PC-3 (cell line): ENCODE results near the gene SKAP1. TPM values are rescaled to one million over a fixed set of nuclear protein-coding genes. Genes with fewer than 3 reads are reported as not detected.

Experiments used
- ATAC-seq: fragments of 200-7000 bp; cut with Tn5 transposase; 2 replicates; pipeline ENCODE4 v1.9.1; 2020; ENCODE audit warnings: mild to moderate bottlenecking, moderate library complexity
- BruUV-seq: library from RNA; stranded (reverse); fragments of 400-500 nt; replicated peaks from 2 replicates; lab custom pipeline; 2021; lab: Mats Ljungman, UMichigan
- CTCF ChIA-PET: fragments of 300-600 bp; sonication (Branson Sonifier 250); formaldehyde crosslinking; loops from one replicate; lab custom pipeline; 2022; ENCODE audit warnings: antibody characterized with exemption; lab: Charles Lee
- POLR2A ChIA-PET: fragments of 300-600 bp; sonication (Branson Sonifier 250); formaldehyde crosslinking; loops from one replicate; lab custom pipeline; 2022; ENCODE audit warnings: antibody characterized with exemption; ENCODE audit not compliant: unreplicated experiment; lab: Charles Lee
- DNase-seq: peaks from one replicate; pipeline ENCODE4 v3.0.0-alpha.2; 2015
- H2AFZ ChIP-seq: fragments of 300-600 bp; sonication (generic); 2 replicates; pipeline ENCODE4 v1.6.0; 2016; ENCODE audit warnings: antibody characterized with exemption, low read length
- H3F3A ChIP-seq: fragments of 300-600 bp; sonication (generic); one replicate; pipeline ENCODE4 v1.6.0; 2017; ENCODE audit warnings: antibody characterized with exemption, low read length, control low read depth, mild to moderate bottlenecking; ENCODE audit not compliant: unreplicated experiment
- H3K27ac ChIP-seq: fragments of 300-600 bp; sonication (generic); 2 replicates; pipeline ENCODE4 v1.5.1; 2016; ENCODE audit warnings: mild to moderate bottlenecking, low read length
- H3K27me3 ChIP-seq: fragments of 300-600 bp; sonication (generic); 2 replicates; pipeline ENCODE4 v1.6.1; 2016; ENCODE audit warnings: low read length, mixed read lengths
- H3K36me3 ChIP-seq: fragments of 300-600 bp; sonication (generic); 2 replicates; pipeline ENCODE4 v1.6.1; 2016; ENCODE audit warnings: low read depth, mixed run types, low read length, mixed read lengths
- H3K4me1 ChIP-seq: fragments of 300-600 bp; sonication (generic); 2 replicates; pipeline ENCODE4 v1.5.1; 2016; ENCODE audit warnings: low read length; ENCODE audit not compliant: insufficient read depth
- H3K4me2 ChIP-seq: fragments of 300-600 bp; sonication (generic); 2 replicates; pipeline ENCODE4 v1.6.0; 2016; ENCODE audit warnings: low read length
- H3K4me3 ChIP-seq: fragments of 300-600 bp; sonication (generic); 2 replicates; pipeline ENCODE4 v1.5.1; 2016; ENCODE audit warnings: mild to moderate bottlenecking, low read length, mixed read lengths
- H3K79me2 ChIP-seq: fragments of 300-600 bp; sonication (generic); 2 replicates; pipeline ENCODE4 v1.6.1; 2017; ENCODE audit warnings: low read length, mixed read lengths
- H3K9ac ChIP-seq: fragments of 300-600 bp; sonication (generic); 2 replicates; pipeline ENCODE4 v1.6.0; 2016; ENCODE audit warnings: mild to moderate bottlenecking, low read length
- H3K9me2 ChIP-seq: fragments of 300-600 bp; sonication (generic); replicated peaks from 2 replicates; pipeline ENCODE4 v1.6.1; 2016; ENCODE audit warnings: mixed run types, low read length, mixed read lengths
- H3K9me3 ChIP-seq: fragments of 300-600 bp; sonication (generic); 2 replicates; pipeline ENCODE4 v1.6.1; 2016; ENCODE audit warnings: low read length, mixed read lengths
- H4K20me1 ChIP-seq: fragments of 300-600 bp; sonication (generic); 2 replicates; pipeline ENCODE4 v1.6.1; 2016; ENCODE audit warnings: low read length, mixed read lengths
- EZH2 ChIP-seq: fragments of 300-600 bp; sonication (generic); IDR thresholded peaks from one replicate; pipeline ENCODE4 v1.6.1; 2017; ENCODE audit warnings: antibody characterized with exemption, mild to moderate bottlenecking, low read length; ENCODE audit not compliant: unreplicated experiment
- EZH2phosphoT487 ChIP-seq: fragments of 300-600 bp; sonication (generic); IDR thresholded peaks from 2 replicates; pipeline ENCODE4 v1.6.1; 2018; ENCODE audit warnings: mild to moderate bottlenecking, antibody characterized with exemption, low read length, borderline replicate concordance
- intact Hi-C: fragments of 100-400 bp; cut with micrococcal nuclease; formaldehyde crosslinking; loops from 2 replicates; pipeline ENCODE4 v1.9.0; 2023
- total RNA-seq: library from RNA; depleted of rRNA; stranded (reverse); fragments of >200 nt; gene quantifications from 2 replicates; pipeline ENCODE4 v1.2.3, GENCODE V29; 2014
- TF ChIP-seq, protein P1 (sequence below): fragments of 300-600 bp; sonication (generic); conservative IDR thresholded peaks from 2 replicates; pipeline ENCODE4 v1.5.1; 2017; ENCODE audit warnings: antibody characterized with exemption, low read depth, mild to moderate bottlenecking, low read length

Gene SKAP1
- total RNA-seq, 1 experiment from 2014 or later = not detected

DNA sequence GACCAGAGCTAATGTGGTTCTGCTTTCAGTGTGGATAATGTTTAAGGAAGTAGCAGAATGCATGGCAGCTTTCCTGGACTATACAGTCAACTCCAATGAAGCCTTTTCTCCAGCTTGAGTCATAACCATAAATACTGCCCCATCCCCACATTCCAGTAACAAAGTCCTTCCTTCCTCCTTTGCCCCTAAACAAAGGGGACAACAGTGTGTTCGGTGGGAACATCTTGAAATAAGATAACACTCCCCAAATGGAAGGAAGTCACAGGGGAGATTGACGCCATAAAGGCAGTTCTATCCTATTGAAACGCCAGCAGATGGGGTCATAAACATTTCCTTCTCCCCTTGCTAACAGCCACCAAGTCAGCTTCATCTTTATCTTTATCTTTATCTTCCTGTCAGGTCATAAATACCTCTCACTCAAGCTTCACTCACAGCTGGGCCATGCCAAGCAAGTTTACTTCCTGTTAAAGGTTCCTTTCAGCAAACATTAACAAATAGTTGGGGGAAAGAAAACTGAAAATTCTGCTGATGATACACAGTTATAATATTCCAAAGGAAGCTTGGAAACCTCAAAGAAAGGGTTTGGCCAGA, 185.8 kb downstream of the SKAP1 start:
- H3K4me2 ChIP-seq = peak overlapping the region; percentile 69

DNA sequence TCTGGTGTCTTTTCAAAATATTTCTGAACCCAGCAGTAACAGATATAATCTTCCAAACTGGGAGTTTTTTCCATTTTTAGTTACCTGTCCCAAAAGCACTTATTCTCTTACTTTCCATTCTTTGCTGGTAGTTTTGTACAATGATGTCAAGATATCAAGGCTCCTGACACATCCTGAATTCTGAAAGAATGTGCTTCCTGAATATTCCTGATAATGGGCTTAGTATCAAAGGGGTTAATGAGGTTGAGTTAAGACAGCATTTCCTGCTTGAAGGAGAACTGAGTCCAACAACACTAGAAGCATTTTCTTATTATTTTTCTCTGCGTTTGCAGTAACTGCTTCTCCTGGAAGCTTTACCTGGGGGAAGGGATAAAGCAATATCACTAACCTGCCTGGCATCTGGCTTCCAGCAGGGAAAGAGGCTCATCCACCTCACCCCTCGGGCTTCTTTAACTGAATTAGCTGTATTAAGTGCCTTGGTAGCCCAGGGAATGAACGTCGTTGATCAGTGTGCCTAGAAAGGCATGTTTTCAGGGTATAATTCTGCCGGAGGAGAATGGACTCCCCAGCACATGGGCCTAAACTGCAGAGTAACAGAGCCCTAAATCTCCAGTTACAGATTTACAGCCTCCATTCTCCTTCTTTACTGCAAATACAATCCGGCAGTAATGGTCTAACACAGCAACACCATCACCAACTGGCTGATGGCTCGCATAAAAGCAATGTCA, 188.1 kb downstream of the SKAP1 start:
- ChIA-PET CTCF (no interaction called here), POLR2A (interaction anchor here (0.6 kb wide), 1 partner anchor 26 kb away, joined by 5 read pairs; no protein-coding TSS in a partner anchor)
- no peak for ATAC-seq
- Histone ChIP-seq H3K27ac (peak overlapping the region; percentile 89), H2AFZ (no peak overlapping the region), H3K36me3 (no peaks in the 10 kb centered on the region), H3K4me2 (peak overlapping the region; percentile 34), H3K27me3 (no peaks in the 10 kb centered on the region), H4K20me1 (no peaks in the 10 kb centered on the region), H3F3A (peaks cover 24% of the 10 kb centered on the region), H3K4me1 (peaks cover 94% of the 10 kb centered on the region), H3K4me3 (no peak overlapping the region), H3K9ac (peak overlapping the region; percentile 31; the same call in 1 of the 2 replicates), H3K79me2 (no peaks in the 10 kb centered on the region), H3K9me3 (no peaks in the 10 kb centered on the region), H3K9me2 (no peaks in the 10 kb centered on the region)
- BruUV-seq = no TSS peak
- intact Hi-C loops = loop anchor here (10.0 kb wide), 1 partner anchor 217 kb away; no protein-coding TSS in a partner anchor
- no peak for DNase-seq
- no peak for TF ChIP-seq EZH2
- TF ChIP-seq, protein P1, sequence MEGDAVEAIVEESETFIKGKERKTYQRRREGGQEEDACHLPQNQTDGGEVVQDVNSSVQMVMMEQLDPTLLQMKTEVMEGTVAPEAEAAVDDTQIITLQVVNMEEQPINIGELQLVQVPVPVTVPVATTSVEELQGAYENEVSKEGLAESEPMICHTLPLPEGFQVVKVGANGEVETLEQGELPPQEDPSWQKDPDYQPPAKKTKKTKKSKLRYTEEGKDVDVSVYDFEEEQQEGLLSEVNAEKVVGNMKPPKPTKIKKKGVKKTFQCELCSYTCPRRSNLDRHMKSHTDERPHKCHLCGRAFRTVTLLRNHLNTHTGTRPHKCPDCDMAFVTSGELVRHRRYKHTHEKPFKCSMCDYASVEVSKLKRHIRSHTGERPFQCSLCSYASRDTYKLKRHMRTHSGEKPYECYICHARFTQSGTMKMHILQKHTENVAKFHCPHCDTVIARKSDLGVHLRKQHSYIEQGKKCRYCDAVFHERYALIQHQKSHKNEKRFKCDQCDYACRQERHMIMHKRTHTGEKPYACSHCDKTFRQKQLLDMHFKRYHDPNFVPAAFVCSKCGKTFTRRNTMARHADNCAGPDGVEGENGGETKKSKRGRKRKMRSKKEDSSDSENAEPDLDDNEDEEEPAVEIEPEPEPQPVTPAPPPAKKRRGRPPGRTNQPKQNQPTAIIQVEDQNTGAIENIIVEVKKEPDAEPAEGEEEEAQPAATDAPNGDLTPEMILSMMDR = no peak
- TF ChIP-seq EZH2phosphoT487 = no peak

More for the DNA sequence above, 185.8 kb downstream of the SKAP1 start:
- peak overlapping the region; percentile 38 for H2AFZ ChIP-seq
- H3K36me3 ChIP-seq = no peaks in the 10 kb centered on the region
- DNase-seq = peak; percentile 98
- H3K9me2 ChIP-seq = no peaks in the 10 kb centered on the region
- peaks cover 81% of the 10 kb centered on the region for H3K4me1 ChIP-seq
- H4K20me1 ChIP-seq = no peaks in the 10 kb centered on the region
- peak overlapping the region; percentile 29; the same call in 1 of the 2 replicates for H3K4me3 ChIP-seq
- H3F3A ChIP-seq = peaks cover 16% of the 10 kb centered on the region
- H3K79me2 ChIP-seq = no peaks in the 10 kb centered on the region
- TF ChIP-seq EZH2 = no peak
- no peak for TF ChIP-seq EZH2phosphoT487
- TF ChIP-seq, protein P1 = no peak; the same call in 1 of the 2 replicates
- no peaks in the 10 kb centered on the region for H3K9me3 ChIP-seq
- POLR2A ChIA-PET = interaction anchor here (0.6 kb wide), 1 partner anchor 143 kb away, joined by 4 read pairs; no protein-coding TSS in a partner anchor
- CTCF ChIA-PET = interaction anchor here (0.5 to 2.2 kb wide), 10 partner anchors 15 to 381 kb away, joined by 3 to 10 read pairs (median 4); no protein-coding TSS in a partner anchor
- ATAC-seq = peak; percentile 70
- no peaks in the 10 kb centered on the region for H3K27me3 ChIP-seq
- H3K27ac ChIP-seq = peak overlapping the region; percentile 89
- intact Hi-C loops = loop anchor here (1.0 to 10.0 kb wide), 2 partner anchors 15 to 219 kb away; no protein-coding TSS in a partner anchor
- peak overlapping the region; percentile 61 for H3K9ac ChIP-seq
- no TSS peak for BruUV-seq
